ENCODE measurements around the gene MSMB.
A peak's percentile ranks its signal among the peaks of the same experiment; 100 is the strongest.
"Not testable (repeated sequence)": the region's sequence is repeated elsewhere in the genome, so short reads cannot be mapped to it uniquely, and the experiment has no call there.

The MSMB gene

DNA sequence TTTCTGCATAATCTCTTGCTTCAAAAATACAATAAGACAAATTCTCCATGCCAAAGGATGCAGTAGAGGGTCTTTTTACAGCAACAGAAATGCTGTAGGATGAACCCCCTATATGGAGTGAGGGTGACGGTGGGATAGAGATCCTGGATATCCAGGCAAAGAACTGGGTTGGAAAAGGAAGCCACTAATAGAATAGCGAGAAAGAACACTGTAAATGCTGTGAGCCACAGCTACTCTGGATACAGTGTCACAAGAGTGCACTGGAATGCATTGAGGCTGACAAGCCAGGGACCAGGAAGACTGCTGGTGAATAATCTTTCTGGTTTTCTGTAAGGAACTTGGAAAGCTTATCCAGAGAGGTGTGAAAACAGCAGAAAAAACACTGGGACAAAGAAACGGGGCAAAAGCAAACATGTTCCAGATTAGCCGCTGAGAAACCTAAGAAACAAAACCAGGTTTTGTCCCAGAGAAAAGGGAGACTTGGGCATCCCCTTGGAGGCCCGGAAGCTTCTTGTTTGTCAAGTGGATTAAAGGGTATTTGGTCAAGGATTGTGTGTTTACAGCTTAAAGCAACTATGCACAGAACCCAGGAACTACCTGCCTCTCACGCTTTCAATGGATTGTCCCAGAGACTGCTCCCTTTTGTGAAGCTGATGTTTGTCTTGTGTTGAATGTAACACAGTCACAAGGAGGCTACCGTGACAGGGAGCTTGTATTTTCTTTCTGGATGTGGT is 6.2 kb upstream of the MSMB start:
- Histone ChIP-seq H3K27ac (ENCODE audit: low read depth, low read length) (peak overlapping the region; percentile 16; the same call in 1 of the 2 replicates), H3K9ac (ENCODE audit: low read depth, low read length) (no peak overlapping the region), H3K4me3 (ENCODE audit: low read length) (no peak overlapping the region), H3K36me3 (ENCODE audit: insufficient read depth, low read length) (no peaks in the 10 kb centered on the region), H3K27me3 (ENCODE audit: insufficient read depth, low read length) (no peaks in the 10 kb centered on the region), H3K9me3 (ENCODE audit: insufficient read depth, low read depth, low read length) (no peaks in the 10 kb centered on the region), H3K4me1 (ENCODE audit: insufficient read depth, low read length) (peaks cover 30% of the 10 kb centered on the region)
- 70% methylated on average over 6 of the region's 7 CpGs for WGBS

DNA sequence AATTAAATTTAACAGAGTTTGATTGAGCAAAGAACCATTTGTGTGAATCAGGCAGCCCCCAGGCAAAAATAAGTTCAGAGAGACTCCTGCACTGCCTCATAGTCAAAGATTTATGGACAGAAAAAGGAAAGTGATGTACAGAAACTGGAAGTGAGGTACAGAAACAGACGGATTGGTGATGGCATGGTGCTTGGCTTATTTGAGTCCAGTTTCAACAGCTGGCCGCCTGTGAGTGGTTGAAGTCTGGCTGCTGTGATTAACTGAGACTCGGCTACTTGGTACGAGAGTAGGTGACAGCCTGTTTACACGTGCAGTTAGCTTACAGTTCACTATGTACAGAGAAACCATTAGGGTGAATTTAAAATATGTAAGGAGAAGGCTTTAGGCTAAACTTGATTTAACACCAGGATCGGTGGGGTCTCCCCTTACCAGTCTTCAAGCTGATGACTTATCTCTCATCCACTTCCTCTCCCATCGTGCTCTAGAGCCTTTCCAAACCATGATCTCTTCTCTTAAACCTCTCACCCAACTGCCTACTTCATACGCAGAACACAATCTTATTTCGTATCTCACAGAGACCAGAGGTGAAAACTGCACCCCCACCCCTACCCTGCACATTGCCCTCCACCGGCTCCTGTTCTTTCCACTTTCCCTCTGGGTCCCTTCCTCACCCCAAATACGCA is 5.0 kb upstream of the MSMB start:
- H3K27me3 ChIP-seq (ENCODE audit: insufficient read depth, low read length): no peaks in the 10 kb centered on the region
- H3K4me3 ChIP-seq (ENCODE audit: low read length): no peak overlapping the region
- 84% methylated on average over 11 of the region's 11 CpGs for WGBS
- no peaks in the 10 kb centered on the region for H3K9me3 ChIP-seq (ENCODE audit: insufficient read depth, low read depth, low read length)
- H3K27ac ChIP-seq (ENCODE audit: low read depth, low read length): no peak overlapping the region
- H3K4me1 ChIP-seq (ENCODE audit: insufficient read depth, low read length): peaks cover 30% of the 10 kb centered on the region
- no peak overlapping the region for H3K9ac ChIP-seq (ENCODE audit: low read depth, low read length)
- H3K36me3 ChIP-seq (ENCODE audit: insufficient read depth, low read length): no peaks in the 10 kb centered on the region

DNA sequence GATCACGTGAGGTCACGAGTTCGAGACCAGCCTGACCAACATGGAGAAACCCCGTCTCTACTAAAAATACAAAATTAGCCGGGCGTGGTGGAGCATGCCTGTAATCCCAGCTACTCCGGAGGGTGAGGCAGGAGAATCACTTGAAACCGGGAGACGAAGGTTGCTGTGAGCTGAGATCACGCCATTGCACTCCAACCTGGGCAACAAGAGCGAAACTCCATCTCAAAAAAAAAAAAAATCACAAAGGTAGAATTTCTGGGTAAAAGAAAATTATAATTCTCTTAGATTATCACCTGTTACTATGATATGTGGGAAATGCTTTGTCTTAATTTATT is 3.4 kb upstream of the MSMB start:
- H3K27me3 ChIP-seq (ENCODE audit: insufficient read depth, low read length); H3K9ac ChIP-seq (ENCODE audit: low read depth, low read length); H3K36me3 ChIP-seq (ENCODE audit: insufficient read depth, low read length); H3K4me3 ChIP-seq (ENCODE audit: low read length); H3K27ac ChIP-seq (ENCODE audit: low read depth, low read length); H3K9me3 ChIP-seq (ENCODE audit: insufficient read depth, low read depth, low read length): not testable (repeated sequence)
- peaks cover 27% of the 10 kb centered on the region for H3K4me1 ChIP-seq (ENCODE audit: insufficient read depth, low read length)
- WGBS: 96% methylated on average over 10 of the region's 11 CpGs

DNA sequence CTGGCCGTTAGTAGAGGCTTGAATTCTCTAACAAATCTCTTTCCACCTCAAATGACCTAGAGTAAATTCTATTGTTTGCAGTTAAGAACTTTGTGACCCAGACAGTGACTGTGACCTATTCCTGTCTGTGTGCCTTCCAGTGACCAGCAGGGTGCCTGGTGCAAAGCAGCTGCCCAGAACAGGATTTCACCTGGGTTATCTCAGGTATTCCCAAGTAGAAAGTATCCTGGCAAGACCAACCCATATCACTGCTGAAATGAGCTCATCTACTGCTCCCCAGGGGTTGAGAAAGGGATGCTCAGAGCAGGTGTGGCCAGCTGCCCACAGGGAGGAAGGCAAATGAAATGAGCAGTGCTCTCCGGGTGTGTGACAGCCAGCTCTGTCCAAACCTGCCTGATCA is 2.1 kb upstream of the MSMB start:
- Histone ChIP-seq H3K9ac (ENCODE audit: low read depth, low read length) (no peak overlapping the region), H3K27me3 (ENCODE audit: insufficient read depth, low read length) (no peaks in the 10 kb centered on the region), H3K4me3 (ENCODE audit: low read length) (no peak overlapping the region), H3K36me3 (ENCODE audit: insufficient read depth, low read length) (no peaks in the 10 kb centered on the region), H3K27ac (ENCODE audit: low read depth, low read length) (no peak overlapping the region), H3K9me3 (ENCODE audit: insufficient read depth, low read depth, low read length) (no peaks in the 10 kb centered on the region), H3K4me1 (ENCODE audit: insufficient read depth, low read length) (peaks cover 15% of the 10 kb centered on the region)
- 77% methylated on average over 2 of the region's 2 CpGs for WGBS

DNA sequence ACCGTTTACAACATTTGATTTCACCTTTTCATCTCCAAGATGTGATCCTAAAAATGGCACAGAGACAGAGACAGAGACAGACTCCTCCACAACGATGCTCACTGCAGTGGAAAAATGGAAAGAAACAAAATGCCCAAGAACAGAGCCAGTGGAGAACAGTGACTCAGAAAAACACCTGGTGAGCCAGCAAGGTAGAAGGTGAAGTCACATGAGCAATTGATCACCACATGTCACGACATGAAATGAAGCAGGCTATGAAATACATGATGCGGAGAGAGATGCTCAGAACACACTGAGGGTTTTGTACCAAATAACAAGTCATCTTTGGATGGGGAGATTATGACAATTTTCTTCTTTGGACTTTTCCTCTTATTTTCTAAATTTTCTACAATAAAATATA is 3.5 kb downstream of the MSMB start:
- Histone ChIP-seq H3K27me3 (ENCODE audit: insufficient read depth, low read length) (no peaks in the 10 kb centered on the region), H3K4me1 (ENCODE audit: insufficient read depth, low read length) (no peaks in the 10 kb centered on the region), H3K9ac (ENCODE audit: low read depth, low read length) (no peak overlapping the region), H3K9me3 (ENCODE audit: insufficient read depth, low read depth, low read length) (no peaks in the 10 kb centered on the region), H3K4me3 (ENCODE audit: low read length) (no peak overlapping the region), H3K27ac (ENCODE audit: low read depth, low read length) (no peak overlapping the region), H3K36me3 (ENCODE audit: insufficient read depth, low read length) (no peaks in the 10 kb centered on the region)
- WGBS: 83% methylated on average over 4 of the region's 4 CpGs

DNA sequence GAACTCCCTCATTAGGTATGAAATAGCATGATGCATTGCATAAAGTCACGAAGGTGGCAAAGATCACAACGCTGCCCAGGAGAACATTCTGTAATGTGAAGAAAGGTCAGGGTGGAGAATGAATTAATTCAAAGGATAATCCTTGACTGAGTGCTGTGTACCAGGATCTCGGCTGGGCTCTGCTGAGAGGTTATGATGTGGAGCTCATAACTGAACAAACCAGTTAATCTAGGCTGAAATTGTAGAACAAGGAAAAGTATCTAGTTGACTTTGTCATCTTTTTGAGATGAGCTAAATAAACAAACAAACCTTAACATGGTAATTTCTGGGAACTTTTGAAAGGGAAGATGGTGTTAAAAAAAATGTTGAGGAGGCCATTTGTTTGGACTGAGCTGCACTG is 6.1 kb downstream of the MSMB start:
- WGBS: 95% methylated on average over 3 of the region's 3 CpGs

DNA sequence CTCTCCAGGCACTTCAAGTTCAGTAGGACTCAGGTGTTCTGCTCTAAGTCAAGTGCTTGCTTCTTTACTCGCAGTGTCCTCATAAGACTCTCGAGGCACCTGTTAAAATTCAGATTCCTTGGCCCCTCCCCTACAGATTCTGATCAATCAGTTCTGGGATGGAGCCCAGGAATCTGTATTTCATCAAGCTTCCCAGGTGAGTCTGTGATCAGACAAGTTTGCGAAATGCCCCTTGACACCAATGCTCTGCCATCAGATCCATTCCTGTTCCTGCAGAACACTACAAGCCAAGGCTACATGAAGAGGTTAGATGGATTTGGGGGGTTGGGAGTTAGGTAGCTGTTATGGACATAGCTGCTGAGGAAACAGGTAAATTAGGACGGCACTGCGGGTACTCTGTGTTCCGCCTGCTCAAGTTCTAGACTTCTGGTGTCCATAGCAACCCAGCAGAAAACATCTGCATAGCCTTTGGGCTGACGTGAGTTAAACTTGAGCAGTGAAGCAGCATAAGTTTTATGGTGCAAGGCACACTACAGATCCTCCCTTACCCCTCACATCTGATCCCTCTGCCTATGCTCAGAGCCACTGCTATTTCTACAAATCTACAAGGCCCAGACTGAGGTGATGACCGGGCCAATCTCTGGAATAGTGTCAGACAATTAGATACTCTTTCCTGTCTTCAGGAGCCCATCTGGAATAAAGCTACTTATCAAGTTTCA is 8.8 kb downstream of the MSMB start:
- no peaks in the 10 kb centered on the region for H3K4me1 ChIP-seq (ENCODE audit: insufficient read depth, low read length)
- WGBS: 93% methylated on average over 8 of the region's 8 CpGs
- no peak overlapping the region for H3K4me3 ChIP-seq (ENCODE audit: low read length)

More for the DNA sequence above, 6.1 kb downstream of the MSMB start:
- Histone ChIP-seq H3K27me3 (ENCODE audit: insufficient read depth, low read length) (no peaks in the 10 kb centered on the region), H3K4me1 (ENCODE audit: insufficient read depth, low read length) (no peaks in the 10 kb centered on the region), H3K4me3 (ENCODE audit: low read length) (no peak overlapping the region), H3K9ac (ENCODE audit: low read depth, low read length) (no peak overlapping the region), H3K27ac (ENCODE audit: low read depth, low read length) (no peak overlapping the region), H3K9me3 (ENCODE audit: insufficient read depth, low read depth, low read length) (no peaks in the 10 kb centered on the region), H3K36me3 (ENCODE audit: insufficient read depth, low read length) (no peaks in the 10 kb centered on the region)

DNA sequence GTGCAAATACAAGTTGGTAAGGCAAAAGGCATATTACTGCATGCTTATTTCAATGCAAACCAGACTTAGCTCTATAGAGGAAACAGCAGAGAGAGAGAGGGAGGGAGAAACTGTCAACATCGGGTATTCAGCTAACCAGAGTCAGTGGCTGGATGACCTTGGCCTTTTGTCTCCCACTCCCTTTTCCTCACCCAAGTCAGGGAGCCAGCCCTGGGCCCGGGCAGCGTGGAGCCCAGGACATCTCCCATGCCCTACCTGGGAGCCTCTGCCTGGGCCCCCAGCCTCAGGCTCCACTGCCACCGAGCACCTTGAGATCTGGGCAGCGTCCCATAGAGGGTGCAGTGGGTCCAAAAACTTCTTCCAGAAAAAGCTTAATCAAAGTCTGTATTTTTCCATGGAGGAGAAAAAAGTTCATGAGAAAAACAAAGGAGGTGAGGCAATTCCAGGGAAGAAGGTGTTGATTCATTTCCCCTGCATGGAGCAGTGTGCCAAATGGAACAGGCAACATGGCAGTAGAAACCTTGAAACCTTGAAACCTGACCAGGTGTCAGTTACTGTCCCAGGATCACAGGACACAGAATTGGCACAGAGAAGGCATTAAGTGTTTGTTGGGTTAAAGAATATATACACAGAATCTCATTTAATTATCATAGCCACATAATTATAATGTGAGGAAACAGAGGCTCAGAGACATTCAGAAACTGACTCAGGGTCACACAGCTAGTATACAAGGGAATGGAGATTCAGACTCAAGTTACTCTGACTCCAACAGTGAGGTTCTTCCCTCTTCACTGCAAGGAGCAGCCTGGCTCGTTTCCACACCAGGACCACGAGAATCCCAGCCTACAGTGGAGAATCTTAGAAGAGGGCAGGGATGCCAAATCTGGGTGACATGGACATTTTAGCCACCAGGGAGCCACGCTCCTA is 9.9 kb downstream of the MSMB start:
- no peak overlapping the region for H3K9ac ChIP-seq (ENCODE audit: low read depth, low read length)
- whole genome bisulfite sequencing: 82% methylated on average over 8 of the region's 8 CpGs
- no peaks in the 10 kb centered on the region for H3K4me1 ChIP-seq (ENCODE audit: insufficient read depth, low read length)
- no peaks in the 10 kb centered on the region for H3K9me3 ChIP-seq (ENCODE audit: insufficient read depth, low read depth, low read length)
- no peaks in the 10 kb centered on the region for H3K27me3 ChIP-seq (ENCODE audit: insufficient read depth, low read length)
- no peak overlapping the region for H3K4me3 ChIP-seq (ENCODE audit: low read length)
- no peak overlapping the region for H3K27ac ChIP-seq (ENCODE audit: low read depth, low read length)
- no peaks in the 10 kb centered on the region for H3K36me3 ChIP-seq (ENCODE audit: insufficient read depth, low read length)

More for the DNA sequence above, 8.8 kb downstream of the MSMB start:
- Histone ChIP-seq H3K9me3 (ENCODE audit: insufficient read depth, low read depth, low read length) (no peaks in the 10 kb centered on the region), H3K27ac (ENCODE audit: low read depth, low read length) (no peak overlapping the region), H3K27me3 (ENCODE audit: insufficient read depth, low read length) (no peaks in the 10 kb centered on the region), H3K9ac (ENCODE audit: low read depth, low read length) (no peak overlapping the region), H3K36me3 (ENCODE audit: insufficient read depth, low read length) (no peaks in the 10 kb centered on the region)

DNA sequence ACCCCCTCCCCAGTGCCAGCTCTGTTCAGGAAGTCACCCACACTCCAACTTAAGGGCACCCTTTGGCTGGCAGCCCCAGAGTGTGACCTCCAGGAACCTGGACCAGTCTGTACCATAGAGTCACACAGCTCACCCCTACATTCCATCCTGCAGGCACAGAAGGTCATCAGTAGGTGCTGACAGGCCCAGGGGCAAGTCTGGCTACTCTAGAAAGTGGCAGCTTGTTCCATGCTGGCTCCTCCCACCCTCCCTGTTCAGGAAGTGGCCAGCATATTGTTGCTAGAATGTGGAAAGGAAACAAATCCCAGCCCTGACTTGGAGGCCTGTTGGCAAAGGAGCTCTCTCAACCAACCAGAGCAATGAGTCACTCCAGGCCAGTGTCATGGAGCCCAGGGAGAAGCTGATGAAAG is 12.5 kb downstream of the MSMB start:
- no peaks in the 10 kb centered on the region for H3K9me3 ChIP-seq (ENCODE audit: insufficient read depth, low read depth, low read length)
- no peak overlapping the region for H3K27ac ChIP-seq (ENCODE audit: low read depth, low read length)
- H3K4me3 ChIP-seq (ENCODE audit: low read length): no peak overlapping the region
- peaks cover 7% of the 10 kb centered on the region; the same call in 1 of the 2 replicates for H3K4me1 ChIP-seq (ENCODE audit: insufficient read depth, low read length)
- H3K27me3 ChIP-seq (ENCODE audit: insufficient read depth, low read length): no peaks in the 10 kb centered on the region
- H3K36me3 ChIP-seq (ENCODE audit: insufficient read depth, low read length): no peaks in the 10 kb centered on the region
- no peak overlapping the region for H3K9ac ChIP-seq (ENCODE audit: low read depth, low read length)

DNA sequence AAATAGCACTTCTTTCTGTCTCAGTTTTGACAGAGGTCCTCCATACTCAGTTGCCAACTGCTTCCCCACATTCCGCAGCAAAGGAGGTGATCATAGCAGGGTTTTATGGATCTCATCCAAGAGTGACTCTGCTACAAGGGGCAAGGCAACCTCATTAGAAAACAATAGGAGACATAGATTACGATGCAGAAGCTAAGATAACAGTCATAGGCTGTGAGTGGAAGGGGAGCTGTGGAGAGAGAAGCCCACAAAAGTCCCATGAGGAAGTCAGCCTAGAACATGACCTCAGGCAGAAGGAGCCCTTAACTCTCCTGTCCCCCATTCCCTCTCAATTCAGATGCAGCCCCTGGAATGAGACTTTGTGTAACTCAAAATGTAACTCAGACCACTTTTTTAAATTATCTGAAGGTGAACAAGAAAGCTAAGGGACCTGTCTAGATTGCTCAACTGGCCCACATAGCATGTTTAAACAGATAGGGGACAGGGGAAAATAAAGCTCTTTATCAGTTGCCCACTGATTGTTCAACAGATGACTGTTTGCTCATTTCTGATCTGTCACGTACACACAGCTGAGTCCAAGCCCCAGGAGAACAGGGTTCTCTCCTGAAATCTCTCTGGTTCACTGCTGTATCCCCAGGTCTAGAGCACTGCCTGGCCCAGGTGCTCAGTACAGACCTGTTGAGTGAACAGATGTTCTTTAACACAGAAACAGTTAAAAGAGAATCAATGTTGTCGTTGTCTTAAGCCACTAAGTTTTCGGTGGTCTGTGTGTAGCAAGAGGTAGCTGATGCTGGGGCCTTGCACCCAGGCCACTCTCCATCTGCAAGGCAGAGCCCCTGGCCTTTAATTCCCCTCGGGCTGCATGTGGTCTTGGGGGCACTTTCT is 14.2 kb downstream of the MSMB start:
- H3K9me3 ChIP-seq (ENCODE audit: insufficient read depth, low read depth, low read length): no peaks in the 10 kb centered on the region
- no peaks in the 10 kb centered on the region for H3K27me3 ChIP-seq (ENCODE audit: insufficient read depth, low read length)
- H3K9ac ChIP-seq (ENCODE audit: low read depth, low read length): no peak overlapping the region
- H3K4me3 ChIP-seq (ENCODE audit: low read length): no peak overlapping the region
- no peaks in the 10 kb centered on the region for H3K36me3 ChIP-seq (ENCODE audit: insufficient read depth, low read length)
- 83% methylated on average over 6 of the region's 6 CpGs for WGBS
- H3K27ac ChIP-seq (ENCODE audit: low read depth, low read length): no peak overlapping the region
- peaks cover 7% of the 10 kb centered on the region; the same call in 1 of the 2 replicates for H3K4me1 ChIP-seq (ENCODE audit: insufficient read depth, low read length)
